Measurements from ENCODE around the gene BAZ1A. TPM values are rescaled to one million over a fixed set of nuclear protein-coding genes. Genes with fewer than 3 reads are reported as not detected.
"Not testable (repeated sequence)": the region's sequence is repeated elsewhere in the genome, so short reads cannot be mapped to it uniquely, and the experiment has no call there.

Gene BAZ1A
- total and polyA plus RNA-seq, 2 of the 8 experiments (the other 6 are each of a cell fraction or from before 2014, with no cell fraction given): 8.0 to 23.1 TPM

- H2BK120ac ChIP-seq (replicated peaks; ENCODE audit: low read depth, low read length); DNase-seq (ENCODE audit: low read depth in 1 of 2, low spot score in 2 of 2); H2BK15ac ChIP-seq (ENCODE audit: low read length); H3K18ac ChIP-seq (ENCODE audit: extremely low read depth, low read length); H3K4me1 ChIP-seq (replicated peaks in 1 of 4; ENCODE audit: control insufficient read depth in 3 of 4, insufficient read depth in 4 of 4, low read length in 3 of 4); H3K56ac ChIP-seq (replicated peaks; ENCODE audit: insufficient read length, low read depth, low read length); H2BK5ac ChIP-seq (ENCODE audit: low read depth, low read length); H3K14ac ChIP-seq (ENCODE audit: insufficient read length); H3K4ac ChIP-seq (replicated peaks; ENCODE audit: insufficient read length, low read depth, low read length); H4K91ac ChIP-seq (replicated peaks; ENCODE audit: insufficient read length, low read length); CTCF ChIA-PET (ENCODE audit: partially characterized antibody); H2BK12ac ChIP-seq (ENCODE audit: low read depth, low read length); H4K5ac ChIP-seq (ENCODE audit: insufficient read length, low read depth, low read length); H3K27me3 ChIP-seq (replicated peaks in 1 of 4; ENCODE audit: control insufficient read depth in 3 of 4, extremely low read depth in 1 of 4, insufficient read depth in 3 of 4, low read length in 3 of 4); H3K9ac ChIP-seq (replicated peaks in 1 of 4; ENCODE audit: extremely low read depth in 1 of 4, low read depth in 3 of 4, low read length in 3 of 4); H2AFZ ChIP-seq (ENCODE audit: low read length); H3K23ac ChIP-seq (ENCODE audit: insufficient read length); H3K79me2 ChIP-seq (ENCODE audit: control insufficient read depth in 1 of 2, insufficient read depth in 2 of 2, low read length in 2 of 2); H2BK20ac ChIP-seq (ENCODE audit: low read length); H4K20me1 ChIP-seq (replicated peaks in 1 of 2; ENCODE audit: control insufficient read depth in 1 of 2, insufficient read depth in 2 of 2, low read length in 2 of 2); H3K23me2 ChIP-seq (ENCODE audit: low read depth, low read length); H2AK5ac ChIP-seq (ENCODE audit: low read depth, low read length); H4K8ac ChIP-seq (ENCODE audit: extremely low read depth, insufficient read depth, low read length); H3K79me1 ChIP-seq (ENCODE audit: low read depth, low read length); H3K4me2 ChIP-seq (ENCODE audit: insufficient read depth in 1 of 2, low read depth in 2 of 2, low read length in 2 of 2); FAIRE-seq; H3K27ac ChIP-seq (ENCODE audit: low read depth, low read length); H3K4me3 ChIP-seq (ENCODE audit: extremely low read depth in 1 of 4, insufficient read depth in 2 of 4, low read depth in 3 of 4, low read length in 4 of 4): not testable (repeated sequence)
- Histone ChIP-seq H3K9me3 (ENCODE audit: insufficient read depth in 2 of 2, low read depth in 1 of 2, low read length in 1 of 2) (peaks cover 9 to 11% of the 10 kb centered on the region in 2 experiments; a peak in 2 of 4 replicates), H3K36me3 (ENCODE audit: control insufficient read depth in 2 of 4, insufficient read depth in 4 of 4, low read length in 3 of 4) (peaks cover 0 to 39% (median 13%) of the 10 kb centered on the region in 4 experiments; a peak in 5 of 8 replicates)
- POLR2A ChIA-PET (ENCODE audit: partially characterized antibody): interaction anchor here (1.2 kb wide), 1 partner anchor 9 kb away, joined by 3 read pairs; no protein-coding TSS in a partner anchor
- 90% methylated on average over 2 of the region's 2 CpGs; no CpG with 5 or more reads in 1 of the 2 experiments for WGBS, 2 experiments (ENCODE audit: extremely low coverage in 1 of 2, insufficient coverage in 1 of 2, insufficient read length in 1 of 2, insufficient replicate concordance in 2 of 2, low coverage in 1 of 2, low lambda C conversion rate in 2 of 2, missing lambda C conversion rate in 1 of 2)
Observed at GRCh38 chr14:34798861-34799260, 76.3 kb downstream of the BAZ1A start.
